Ascending aorta (tissue), 2 donors: Measurements from ENCODE around the gene KRT37. TPM values are rescaled to one million over a fixed set of nuclear protein-coding genes. Genes with fewer than 3 reads are reported as not detected.
"Not testable (repeated sequence)": the region's sequence is repeated elsewhere in the genome, so short reads cannot be mapped to it uniquely, and the experiment has no call there.

Experiments
- DNase-seq, 2 donors: peaks; one replicate each; pipeline ENCODE4 v3.0.0-alpha.2; 2019; ENCODE audit warnings: low spot score in 2 of 2
- H3K27ac ChIP-seq, 2 donors: fragments of 200-600 bp; sonication (generic); one replicate each; pipeline ENCODE4 v1.5.1; 2016 to 2017; ENCODE audit warnings: mild to moderate bottlenecking in 1 of 2
- H3K27me3 ChIP-seq: fragments of 200-600 bp; sonication (generic); one replicate; pipeline ENCODE4 v1.5.1; 2017
- H3K36me3 ChIP-seq, 2 donors: fragments of 200-600 bp; sonication (generic); one replicate each; pipeline ENCODE4 v1.5.1; 2016
- H3K4me1 ChIP-seq, 2 donors: fragments of 200-600 bp; sonication (generic); one replicate each; pipeline ENCODE4 v1.5.1; 2016 to 2017; ENCODE audit warnings: mild to moderate bottlenecking in 1 of 2
- H3K4me3 ChIP-seq, 2 donors: fragments of 200-600 bp; sonication (generic); one replicate each; pipeline ENCODE4 v1.5.1; 2016 to 2017; ENCODE audit warnings: mild to moderate bottlenecking in 1 of 2
- H3K9me3 ChIP-seq, 2 donors: fragments of 200-600 bp; sonication (generic); one replicate each; pipeline ENCODE4 v1.5.1; 2016
- intact Hi-C: fragments of 100-400 bp; cut with DNase I; formaldehyde crosslinking; loops from one replicate; pipeline ENCODE4 v1.15.1; 2023
- total RNA-seq: library from RNA; depleted of rRNA; stranded (reverse); fragments of >200 nt; gene quantifications from one replicate; pipeline ENCODE4 v1.1.0, GENCODE V29; 2016
- TF ChIP-seq, protein P1 (sequence below), 3 experiments: fragments of 200-600 bp in 2 of 3; fragments of 450-650 bp in 1 of 3; sonication (generic) in 2 of 3; IDR thresholded peaks; one replicate each; pipeline ENCODE4 v1.5.1; 2016 to 2019; ENCODE audit warnings: antibody characterized with exemption in 3 of 3, mild to moderate bottlenecking in 1 of 3, moderate library complexity in 1 of 3

The KRT37 gene
- total RNA-seq, 1 donor from 2014 or later: not detected

DNA sequence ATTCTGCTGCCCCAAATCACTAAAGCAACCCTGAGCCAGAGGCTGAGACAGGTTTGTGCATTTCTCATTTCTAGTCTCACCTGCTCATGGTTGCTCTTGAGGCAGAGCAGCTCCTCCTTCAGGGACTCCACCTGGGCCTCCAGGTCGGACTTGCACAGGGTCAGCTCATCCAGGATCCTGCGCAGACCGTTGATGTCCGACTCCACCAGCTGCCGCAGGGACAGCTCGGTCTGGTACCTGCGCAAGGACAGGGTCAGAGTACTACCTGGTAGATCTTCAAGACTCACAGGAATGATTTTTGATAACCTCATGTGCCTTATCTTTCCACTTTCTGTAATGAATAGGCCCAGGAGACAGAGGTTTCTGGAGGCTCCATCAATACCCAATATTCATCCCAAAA, 28.0 kb downstream of the KRT37 start:
- H3K27me3 ChIP-seq: no peaks in the 10 kb centered on the region
- no peaks in the 10 kb centered on the region for H3K4me1 ChIP-seq
- no peak overlapping the region for H3K4me3 ChIP-seq
- H3K9me3 ChIP-seq: no peaks in the 10 kb centered on the region
- no peak overlapping the region for H3K27ac ChIP-seq
- TF ChIP-seq, protein P1, sequence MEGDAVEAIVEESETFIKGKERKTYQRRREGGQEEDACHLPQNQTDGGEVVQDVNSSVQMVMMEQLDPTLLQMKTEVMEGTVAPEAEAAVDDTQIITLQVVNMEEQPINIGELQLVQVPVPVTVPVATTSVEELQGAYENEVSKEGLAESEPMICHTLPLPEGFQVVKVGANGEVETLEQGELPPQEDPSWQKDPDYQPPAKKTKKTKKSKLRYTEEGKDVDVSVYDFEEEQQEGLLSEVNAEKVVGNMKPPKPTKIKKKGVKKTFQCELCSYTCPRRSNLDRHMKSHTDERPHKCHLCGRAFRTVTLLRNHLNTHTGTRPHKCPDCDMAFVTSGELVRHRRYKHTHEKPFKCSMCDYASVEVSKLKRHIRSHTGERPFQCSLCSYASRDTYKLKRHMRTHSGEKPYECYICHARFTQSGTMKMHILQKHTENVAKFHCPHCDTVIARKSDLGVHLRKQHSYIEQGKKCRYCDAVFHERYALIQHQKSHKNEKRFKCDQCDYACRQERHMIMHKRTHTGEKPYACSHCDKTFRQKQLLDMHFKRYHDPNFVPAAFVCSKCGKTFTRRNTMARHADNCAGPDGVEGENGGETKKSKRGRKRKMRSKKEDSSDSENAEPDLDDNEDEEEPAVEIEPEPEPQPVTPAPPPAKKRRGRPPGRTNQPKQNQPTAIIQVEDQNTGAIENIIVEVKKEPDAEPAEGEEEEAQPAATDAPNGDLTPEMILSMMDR (IDR thresholded peaks at IDR 0.05): no peak
- no peak for DNase-seq
- intact Hi-C loops: no loop called here
- no peaks in the 10 kb centered on the region for H3K36me3 ChIP-seq

DNA sequence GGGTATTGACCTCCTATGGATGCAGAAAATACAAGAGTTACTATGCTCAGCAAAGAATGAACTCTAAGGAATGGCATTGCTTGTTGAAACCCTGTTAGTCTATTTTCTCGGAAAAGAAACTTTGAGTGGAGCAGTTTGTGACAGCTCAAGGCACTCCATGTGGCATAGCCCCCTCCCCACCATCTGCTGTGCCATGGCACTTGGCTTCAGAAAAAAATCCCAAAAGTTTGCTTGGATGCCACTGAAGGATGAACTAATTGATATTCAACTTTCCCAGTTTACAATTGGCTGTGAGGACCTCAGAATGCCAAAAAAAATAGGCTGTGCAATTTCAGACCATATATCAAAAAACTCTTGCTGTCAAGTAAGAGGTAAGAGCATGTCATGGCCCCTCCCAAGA, 28.8 kb downstream of the KRT37 start:
- no peak for DNase-seq
- no peaks in the 10 kb centered on the region for H3K9me3 ChIP-seq
- no peaks in the 10 kb centered on the region for H3K36me3 ChIP-seq
- TF ChIP-seq, protein P1 (IDR thresholded peaks at IDR 0.05): no peak
- H3K27me3 ChIP-seq: no peaks in the 10 kb centered on the region
- H3K27ac ChIP-seq: no peak overlapping the region
- H3K4me3 ChIP-seq: no peak overlapping the region
- intact Hi-C loops: no loop called here
- H3K4me1 ChIP-seq: no peaks in the 10 kb centered on the region

DNA sequence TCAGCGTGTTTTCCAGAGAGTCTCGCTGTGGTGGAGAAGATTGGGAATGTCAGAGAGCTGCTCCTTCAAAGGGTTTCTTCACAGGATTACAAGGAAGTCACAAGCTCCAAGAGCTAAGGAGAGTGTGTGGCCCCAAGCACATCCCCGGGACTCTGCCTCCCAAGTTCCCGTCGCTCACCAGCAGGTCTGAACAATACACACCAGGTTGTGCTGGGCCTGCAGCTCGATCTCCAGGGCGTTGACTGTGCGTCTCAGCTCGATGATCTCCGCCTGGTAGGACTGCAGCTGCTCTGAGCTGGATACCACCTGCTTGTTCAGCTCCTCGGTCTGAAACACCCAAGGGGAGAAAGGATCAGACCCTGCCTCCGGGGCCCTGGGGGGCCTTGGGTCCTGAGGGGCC, 29.3 kb downstream of the KRT37 start:
- H3K4me1 ChIP-seq, H3K27me3 ChIP-seq, H3K4me3 ChIP-seq, H3K27ac ChIP-seq, intact Hi-C loops, H3K9me3 ChIP-seq, DNase-seq, H3K36me3 ChIP-seq: not testable (repeated sequence)

DNA sequence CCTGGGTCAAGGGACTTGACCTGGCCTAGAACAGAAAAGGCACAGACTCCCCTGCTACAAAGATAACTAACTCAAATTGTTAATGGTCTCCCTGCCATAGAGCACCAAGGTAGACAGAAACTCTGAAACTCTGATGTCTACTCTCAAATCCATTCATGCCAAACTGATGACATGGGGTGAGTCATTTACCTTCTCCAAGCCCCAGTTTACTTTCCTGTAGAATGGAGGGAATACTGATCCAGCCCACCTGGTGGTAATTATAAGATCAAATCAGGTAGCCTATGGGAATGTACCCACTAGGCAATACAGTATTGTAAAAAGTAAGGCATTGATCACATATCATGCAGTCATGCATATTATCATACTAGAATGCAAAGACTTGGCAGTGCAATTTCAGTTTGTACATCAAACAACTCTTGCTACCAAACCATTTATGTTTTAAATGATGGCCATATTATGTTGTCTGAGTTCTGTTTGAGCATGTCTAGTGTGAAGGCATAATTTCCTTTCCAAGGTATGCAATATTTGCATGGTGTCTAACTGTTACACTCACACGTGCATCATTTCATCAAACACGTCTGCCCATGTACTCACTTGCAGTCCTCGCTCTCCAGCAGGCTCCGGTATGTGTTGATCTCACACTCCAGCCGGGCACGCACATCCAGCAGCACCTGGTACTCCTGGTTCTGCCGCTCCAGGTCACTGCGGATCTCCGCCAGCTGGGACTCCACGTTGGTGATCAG, 30.0 kb downstream of the KRT37 start:
- Histone ChIP-seq H3K27me3 (no peaks in the 10 kb centered on the region), H3K4me1 (no peaks in the 10 kb centered on the region), H3K27ac (no peak overlapping the region), H3K4me3 (no peak overlapping the region), H3K36me3 (no peaks in the 10 kb centered on the region), H3K9me3 (no peaks in the 10 kb centered on the region)
- intact Hi-C loops: no loop called here
- DNase-seq: no peak
- TF ChIP-seq, protein P1 (IDR thresholded peaks at IDR 0.05): no peak

DNA sequence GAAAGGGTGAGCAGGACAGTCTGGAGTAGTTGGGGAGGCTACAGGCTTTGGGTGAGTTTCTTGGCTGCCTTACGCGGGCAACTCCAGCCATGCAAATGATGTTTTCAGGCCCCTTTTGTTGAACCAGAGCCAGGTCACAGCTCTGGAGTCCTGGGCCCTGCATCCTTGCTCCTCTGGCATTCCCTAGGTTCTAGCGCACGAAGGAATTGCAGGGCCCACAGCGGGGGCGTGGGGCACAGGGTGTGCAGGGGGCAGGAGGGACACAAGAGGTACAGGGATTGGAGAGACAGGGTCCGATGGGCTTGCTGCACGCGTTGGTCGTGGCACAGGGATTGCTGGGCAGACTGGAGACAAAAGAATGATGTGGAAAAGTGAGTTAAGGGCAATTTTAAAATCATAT, 30.6 kb downstream of the KRT37 start:
- TF ChIP-seq, protein P1 (IDR thresholded peaks at IDR 0.05): no peak
- no peak overlapping the region for H3K4me3 ChIP-seq
- H3K27me3 ChIP-seq: no peaks in the 10 kb centered on the region
- H3K9me3 ChIP-seq: no peaks in the 10 kb centered on the region
- H3K36me3 ChIP-seq: no peaks in the 10 kb centered on the region
- DNase-seq: no peak
- no peak overlapping the region for H3K27ac ChIP-seq
- intact Hi-C loops: no loop called here
- H3K4me1 ChIP-seq: no peaks in the 10 kb centered on the region

DNA sequence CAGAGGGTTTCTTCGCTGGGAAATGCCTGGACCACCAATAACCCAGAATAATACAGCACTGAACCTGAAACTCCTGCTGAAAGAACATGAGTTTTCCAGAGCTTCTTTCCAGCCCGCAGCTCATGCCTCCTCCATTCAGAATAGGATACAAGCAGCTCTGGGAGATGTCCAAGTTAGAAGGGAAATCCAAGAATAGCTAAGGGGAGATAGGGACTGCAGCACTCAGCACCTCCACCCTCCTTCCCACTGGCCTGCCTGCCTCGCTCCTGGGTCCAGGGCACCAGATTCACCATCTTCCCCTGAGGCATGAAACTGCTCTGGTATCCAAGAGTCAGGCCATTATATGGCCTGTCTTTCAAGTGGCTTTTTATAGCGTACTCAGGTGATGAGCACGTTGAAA, 31.1 kb downstream of the KRT37 start:
- Histone ChIP-seq H3K4me1 (no peaks in the 10 kb centered on the region), H3K27me3 (no peaks in the 10 kb centered on the region), H3K27ac (no peak overlapping the region), H3K9me3 (no peaks in the 10 kb centered on the region), H3K36me3 (no peaks in the 10 kb centered on the region), H3K4me3 (no peak overlapping the region)
- TF ChIP-seq, protein P1 (IDR thresholded peaks at IDR 0.05): no peak
- no peak for DNase-seq
- intact Hi-C loops: no loop called here
